K562 (cell line): ENCODE results near the gene SLC25A51. TPM values are rescaled to one million over a fixed set of nuclear protein-coding genes. Genes with fewer than 3 reads are reported as not detected.
A peak's percentile ranks its signal among the peaks of the same experiment; 100 is the strongest.

Experiments used
- ATAC-seq: fragments of 200-7000 bp; cut with Tn5 transposase; 3 replicates; pipeline ENCODE4 v1.9.1; 2020; ENCODE audit warnings: moderate library complexity
- BruUV-seq: library from RNA; stranded (reverse); fragments of 400-500 nt; replicated peaks from 2 replicates; lab custom pipeline; 2021; lab: Mats Ljungman, UMichigan
- CTCF ChIA-PET: fragments of 300-600 bp; formaldehyde crosslinking; extraction: SDS; loops from one replicate; lab custom pipeline; 2021; ENCODE audit warnings: low intra/inter-chr PET ratio; lab: Yijun Ruan, JAX
- POLR2A ChIA-PET: fragments of 300-600, 350-650 bp; sonication (Branson Sonifier 250); formaldehyde crosslinking; extraction: SDS; loops from one replicate; lab custom pipeline; 2021; ENCODE audit warnings: antibody characterized with exemption, inconsistent platforms; lab: Yijun Ruan, JAX
- DNase-seq, 4 experiments: peaks; one replicate each; pipeline versions ENCODE4 v3.0.0 to v3.0.0-alpha.2; 2011 to 2018; ENCODE audit warnings: low spot score in 3 of 4, mixed read lengths in 3 of 4; ENCODE audit errors: extremely low read depth in 1 of 4
- FAIRE-seq: peaks from 2 replicates; lab custom pipeline; 2011; peaks lifted over from hg19 to GRCh38; lab: Jason Lieb, UNC
- H2AFZ ChIP-seq: 2 replicates; pipeline ENCODE4 v1.6.0; 2011; ENCODE audit warnings: low read depth, low read length, control low read depth, inconsistent platforms
- H3K27ac ChIP-seq: fragments of 200-600 bp; 3 replicates; pipeline ENCODE4 v1.8.0; 2011; ENCODE audit warnings: low read depth, mild to moderate bottlenecking, control low read depth, inconsistent platforms, low read length, moderate library complexity, mixed read lengths; ENCODE audit errors: extremely low read depth
- H3K27me3 ChIP-seq, 2 experiments: fragments of 300-600 bp in 1 of 2; 2 replicates in 1 of 2; 3 replicates in 1 of 2; pipeline versions ENCODE4 v1.6.0 to v1.8.0; 2011; ENCODE audit warnings: inconsistent platforms in 2 of 2, low read length in 2 of 2, mild to moderate bottlenecking in 1 of 2, mixed read lengths in 1 of 2, moderate library complexity in 1 of 2; ENCODE audit not compliant: control insufficient read depth in 2 of 2, insufficient read depth in 2 of 2
- H3K36me3 ChIP-seq: fragments of 300-600 bp; 3 replicates; pipeline ENCODE4 v1.8.0; 2011; ENCODE audit warnings: mild to moderate bottlenecking, low read length, inconsistent platforms; ENCODE audit not compliant: control insufficient read depth, insufficient read depth
- H3K4me1 ChIP-seq, 2 experiments: fragments of 200-600 bp in 1 of 2; replicated peaks in 1 of 2; 2 replicates in 1 of 2; 3 replicates in 1 of 2; pipeline versions ENCODE4 v1.5.1 to v1.8.0; 2011; ENCODE audit warnings: inconsistent platforms in 2 of 2, low read length in 2 of 2, mild to moderate bottlenecking in 1 of 2, mixed read lengths in 1 of 2, moderate library complexity in 1 of 2; ENCODE audit not compliant: control insufficient read depth in 2 of 2, insufficient read depth in 2 of 2
- H3K4me2 ChIP-seq: 2 replicates; pipeline ENCODE4 v1.6.1; 2011; ENCODE audit warnings: low read length, control low read depth, inconsistent platforms, mixed read lengths; ENCODE audit not compliant: insufficient read depth
- H3K4me3 ChIP-seq: fragments of 200-600 bp; sonication (generic), shearing (Covaris generic); 2 replicates; pipeline ENCODE4 v1.5.1; 2016; ENCODE audit warnings: control low read depth, inconsistent platforms
- H3K79me2 ChIP-seq: fragments of 200-600 bp; 3 replicates; pipeline ENCODE4 v1.8.0; 2011; ENCODE audit warnings: low read length, inconsistent platforms; ENCODE audit not compliant: control insufficient read depth, insufficient read depth
- H3K9ac ChIP-seq, 2 experiments: 2 replicates each; pipeline versions ENCODE4 v1.6.0 to v1.6.1; 2011; ENCODE audit warnings: low read depth in 2 of 2, low read length in 2 of 2, control low read depth in 1 of 2, inconsistent platforms in 1 of 2, mild to moderate bottlenecking in 1 of 2, mixed read lengths in 1 of 2; ENCODE audit not compliant: insufficient read depth in 1 of 2
- H3K9me1 ChIP-seq: one replicate; pipeline ENCODE4 v1.6.0; 2011; ENCODE audit warnings: inconsistent platforms, mild to moderate bottlenecking, low read length, moderate library complexity; ENCODE audit not compliant: control insufficient read depth, insufficient read depth
- H3K9me3 ChIP-seq: replicated peaks from 2 replicates; pipeline ENCODE4 v1.5.1; 2011; ENCODE audit warnings: low read depth, low read length, inconsistent platforms; ENCODE audit not compliant: control insufficient read depth, insufficient read depth
- H4K20me1 ChIP-seq: replicated peaks from 2 replicates; pipeline ENCODE4 v1.6.1; 2011; ENCODE audit warnings: low read length, inconsistent platforms, mixed read lengths; ENCODE audit not compliant: control insufficient read depth, insufficient read depth
- CUX1 ChIP-seq: fragments of 200-800 bp; sonication (Bioruptor generic); IDR thresholded peaks from 2 replicates; pipeline ENCODE4 v1.6.1; 2016; ENCODE audit warnings: missing genetic modification characterization, missing compliant biosample characterization
- FOXJ3 ChIP-seq: sonication (generic); formaldehyde crosslinking; IDR thresholded peaks from 2 replicates; pipeline ENCODE4 v1.4.0; 2020; ENCODE audit warnings: mild to moderate bottlenecking, missing genetic modification reagents
- POLR2AphosphoS5 ChIP-seq: IDR thresholded peaks from 2 replicates; pipeline ENCODE4 v1.6.1; 2011; ENCODE audit warnings: mild to moderate bottlenecking, low read depth, low read length, moderate library complexity; ENCODE audit not compliant: control insufficient read depth, insufficient read depth
- RBM17 ChIP-seq: fragments of 200-400 bp; formaldehyde crosslinking; IDR thresholded peaks from 2 replicates; pipeline ENCODE4 v1.6.1; 2017; ENCODE audit warnings: low read depth, mild to moderate bottlenecking, low read length, borderline replicate concordance
- SNRNP70 ChIP-seq: fragments of 200-400 bp; formaldehyde crosslinking; optimal IDR thresholded peaks from 2 replicates; pipeline ENCODE3; 2017; ENCODE audit warnings: low read depth, low read length
- STAT6 ChIP-seq: sonication (generic); formaldehyde crosslinking; IDR thresholded peaks from 2 replicates; pipeline ENCODE4 v1.8.1; 2023; ENCODE audit warnings: mild to moderate bottlenecking, missing genetic modification reagents
- SUPT5H ChIP-seq: fragments of 450-650 bp; IDR thresholded peaks from 2 replicates; pipeline ENCODE4 v1.6.1; 2016
- TAL1 ChIP-seq: fragments of 450-650 bp; IDR thresholded peaks from 2 replicates; pipeline ENCODE4 v1.6.1; 2016; ENCODE audit warnings: mild to moderate bottlenecking
- TBL1XR1 ChIP-seq, 2 experiments: IDR thresholded peaks; 2 replicates each; pipeline ENCODE4 v1.6.1; 2012; ENCODE audit warnings: improper control_type of control experiment in 2 of 2, low read length in 2 of 2, mild to moderate bottlenecking in 1 of 2
- ZNF121 ChIP-seq: sonication (generic); formaldehyde crosslinking; conservative IDR thresholded peaks from 2 replicates; pipeline ENCODE4 v1.8.0; 2022; ENCODE audit warnings: missing genetic modification reagents
- ZNF274 ChIP-seq: IDR thresholded peaks from 2 replicates; pipeline ENCODE4 v1.6.1; 2011; ENCODE audit warnings: low read depth, mild to moderate bottlenecking, low read length, moderate library complexity, borderline replicate concordance
- ZNF444 ChIP-seq: fragments of 250-450 bp; sonication (Bioruptor Pico); IDR thresholded peaks from 2 replicates; pipeline ENCODE4 v1.4.0; 2020; ENCODE audit warnings: mild to moderate bottlenecking, moderate library complexity
- ZNF766 ChIP-seq: fragments of 200-800 bp; sonication (Bioruptor generic); conservative IDR thresholded peaks from 2 replicates; pipeline ENCODE4 v1.6.1; 2016; ENCODE audit warnings: missing genetic modification characterization, missing compliant biosample characterization
- ZNF77 ChIP-seq: fragments of 250-450 bp; sonication (Bioruptor Pico); IDR thresholded peaks from 2 replicates; pipeline ENCODE4 v1.5.0; 2020
- WGBS: fragments of 100-300 bp; shearing (Covaris generic); methylation state at CpG from one replicate; pipeline ENCODE4 v1.1.6; 2016; ENCODE audit warnings: low coverage, mixed read lengths; ENCODE audit not compliant: insufficient coverage; ENCODE audit errors: missing lambda C conversion rate; 5-methylcytosine and 5-hydroxymethylcytosine counted together
- in situ Hi-C: fragments of 300-500 bp; cut with MboI; formaldehyde crosslinking; loops from 4 replicates; pipeline ENCODE4 v1.15.0; 2018; ENCODE audit warnings: inconsistent platforms, mixed read lengths
- intact Hi-C: fragments of 100-400 bp; cut with micrococcal nuclease; formaldehyde crosslinking; loops from 2 replicates; pipeline ENCODE4 v1.14.2; 2022
- polyA plus RNA-seq, 8 experiments: library from polyadenylated mRNA; depleted of rRNA in 4 of 8; stranded (reverse) in 5 of 8; unstranded in 3 of 8; fragments of >200 nt; fragmentation: Nextera tagmentation in 2 of 8; fragmentation: Illumina TruSeq in 1 of 8; extraction: Ambion mirVana in 2 of 8; extraction: Trizol in 1 of 8; gene quantifications; 2 replicates each; pipeline versions ENCODE4 v1.2.1 to v1.2.3, GENCODE V29; 2011 to 2014; ENCODE audit warnings: inconsistent platforms in 1 of 8, missing spikeins in 1 of 8
- total RNA-seq, 7 experiments: library from RNA; depleted of rRNA in 6 of 7; stranded (reverse); fragments of >200 nt in 6 of 7; fragmentation: Illumina TruSeq in 2 of 7; extraction: Trizol in 2 of 7; gene quantifications; 2 replicates each; pipeline versions ENCODE4 v1.2.1 to v1.2.3, GENCODE V29; 2011 to 2021; ENCODE audit warnings: low replicate concordance in 1 of 7

SLC25A51 gene
- total and polyA plus RNA-seq, 9 of the 15 experiments (the other 6 are each of a cell fraction or from before 2014, with no cell fraction given): 9.1 to 40.7 (median 24.5) TPM

- TF ChIP-seq CUX1 (CRISPR knock-in tag) (no peak), ZNF121 (CRISPR knock-in tag) (no peak), TAL1 (no peak), FOXJ3 (CRISPR knock-in tag) (no peak)
Observed at GRCh38 chr9:37946971-37947370, 43.0 kb upstream of the SLC25A51 start (continued).

- no TSS peak for BruUV-seq
- intact Hi-C loops: no loop called here
- H3K4me2 ChIP-seq: no peak overlapping the region
- H3K9me1 ChIP-seq: peaks cover 10% of the 10 kb centered on the region
- H3K9ac ChIP-seq: 0 out of 4 replicates have a peak overlapping the region, but pooled peaks of 1 of the 2 experiments have one; percentile 30
- H4K20me1 ChIP-seq: peaks cover 12% of the 10 kb centered on the region; the same call in 1 of the 2 replicates
- ChIA-PET POLR2A (no interaction called here), CTCF (no interaction called here)
- H3K36me3 ChIP-seq: peaks cover 34% of the 10 kb centered on the region; the same call in 2 of the 3 replicates
- no peaks in the 10 kb centered on the region for H3K9me3 ChIP-seq
- H3K27ac ChIP-seq: no peak overlapping the region
- no peak overlapping the region for H3K4me3 ChIP-seq
- FAIRE-seq (no peak), DNase-seq (no peak), ATAC-seq (no peak)
- no peak overlapping the region for H2AFZ ChIP-seq
- 94% methylated on average over 8 of the region's 8 CpGs for WGBS
- no peaks in the 10 kb centered on the region for H3K79me2 ChIP-seq
- H3K27me3 ChIP-seq: no peaks in the 10 kb centered on the region
- H3K4me1 ChIP-seq: peaks cover 0 to 7% of the 10 kb centered on the region in 2 experiments; a peak in 1 of 5 replicates
- in situ Hi-C loops: no loop called here
- TF ChIP-seq STAT6 (CRISPR knock-in tag) (no peak), SUPT5H (no peak), RBM17 (no peak), POLR2AphosphoS5 (no peak), SNRNP70 (no peak), ZNF77 (CRISPR knock-in tag) (no peak), TBL1XR1 (IDR thresholded peaks at IDR 0.05; ENCODE audit: low read length in 2 of 2) (no peak), ZNF766 (CRISPR knock-in tag) (no peak), ZNF444 (CRISPR knock-in tag) (no peak), ZNF274 (no peak)
Observed at GRCh38 chr9:37946041-37946440, 42.1 kb upstream of the SLC25A51 start.
